Measurements from ENCODE around the gene PRRT2.
A peak's percentile ranks its signal among the peaks of the same experiment; 100 is the strongest.
"Not testable (repeated sequence)": the region's sequence is repeated elsewhere in the genome, so short reads cannot be mapped to it uniquely, and the experiment has no call there.

PRRT2 gene

DNA sequence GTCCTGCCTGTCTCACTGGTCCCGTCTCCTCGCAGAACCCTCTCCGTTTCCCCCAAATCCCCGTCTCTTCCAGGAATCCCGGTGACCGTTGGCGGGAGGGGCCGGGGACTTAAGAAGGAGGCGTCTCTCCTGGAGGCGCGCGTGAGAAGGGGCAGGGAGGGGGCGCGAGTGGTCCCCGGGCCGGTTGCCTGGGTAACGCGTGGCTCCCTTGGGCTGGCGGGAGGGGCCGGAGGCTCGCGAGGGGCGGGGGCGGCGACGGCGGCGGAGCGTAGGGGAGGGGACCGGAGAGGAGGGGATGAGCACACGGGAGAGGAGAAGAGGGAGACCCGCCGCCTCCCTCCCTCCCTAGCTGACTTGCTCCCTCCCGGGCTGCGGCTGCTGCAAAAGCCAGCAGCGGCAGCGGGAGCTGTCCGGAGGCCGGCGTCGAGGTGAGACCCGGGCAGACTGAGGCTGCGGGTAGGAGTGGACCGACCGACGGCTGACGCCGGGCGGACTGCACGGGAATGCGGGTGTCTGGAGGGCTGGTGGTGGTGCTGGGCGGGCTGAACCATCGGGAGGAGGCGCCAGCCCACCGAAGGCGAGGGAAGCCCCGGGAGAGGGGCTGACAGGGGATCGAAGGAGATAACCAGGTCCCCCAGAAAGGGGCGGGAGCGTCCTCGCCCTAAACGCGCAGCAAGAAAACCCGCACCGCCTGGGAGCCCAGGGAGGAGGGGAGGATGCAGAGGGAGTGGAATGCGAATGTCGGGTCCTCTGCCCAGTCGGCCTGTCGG lies at the start of gene PRRT2:
PRRT2 (plus strand) TSS at position 298 of the 770 bp plus-strand sequence. CDS start 862 bp downstream, outside the sequence.
- peaks cover 18% of the 10 kb centered on the region for H3K4me1 ChIP-seq (ENCODE audit: control insufficient read depth, insufficient read depth, low read length)
- DNase-seq (ENCODE audit: low read depth, low spot score), result no peak
- no peaks in the 10 kb centered on the region for H3K27me3 ChIP-seq (ENCODE audit: control insufficient read depth, insufficient read depth, low read length)
- WGBS (ENCODE audit: insufficient coverage, insufficient read length), result no CpG with 5 or more reads among the region's 69 CpGs
- H3K27ac ChIP-seq (ENCODE audit: low read length), result no peak within 1 kb of the TSS
- H3K4me3 ChIP-seq (ENCODE audit: low read length), result peak within 1 kb of the TSS; percentile 66
- no peaks in the 10 kb centered on the region for H3K9me3 ChIP-seq (ENCODE audit: control insufficient read depth, insufficient read depth, low read length)
- peaks cover 16% of the 10 kb centered on the region for H3K36me3 ChIP-seq (ENCODE audit: control insufficient read depth, insufficient read depth, low read length)

DNA sequence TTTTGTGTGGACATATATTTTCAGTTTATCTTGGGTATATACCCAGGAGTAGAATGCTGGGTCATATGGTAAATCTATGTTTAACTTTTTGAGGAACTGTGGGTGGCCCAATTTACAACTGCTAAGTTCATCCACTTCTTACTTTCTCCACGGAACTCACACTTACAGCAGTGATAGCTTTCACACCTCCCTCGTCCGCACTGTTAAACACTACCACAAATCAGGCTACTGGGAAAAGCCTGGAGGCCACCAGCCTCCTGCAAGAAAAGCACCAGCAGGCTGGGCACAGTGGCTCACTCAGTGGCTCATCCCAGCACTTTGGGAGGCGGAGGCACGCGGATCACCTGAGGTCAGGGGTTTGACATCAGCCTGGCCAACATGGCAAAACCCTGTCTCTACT lies 48.7 kb upstream of the PRRT2 start:
- no peak for DNase-seq (ENCODE audit: low read depth, low spot score)
- WGBS (ENCODE audit: insufficient coverage, insufficient read length), result no CpG with 5 or more reads among the region's 6 CpGs

DNA sequence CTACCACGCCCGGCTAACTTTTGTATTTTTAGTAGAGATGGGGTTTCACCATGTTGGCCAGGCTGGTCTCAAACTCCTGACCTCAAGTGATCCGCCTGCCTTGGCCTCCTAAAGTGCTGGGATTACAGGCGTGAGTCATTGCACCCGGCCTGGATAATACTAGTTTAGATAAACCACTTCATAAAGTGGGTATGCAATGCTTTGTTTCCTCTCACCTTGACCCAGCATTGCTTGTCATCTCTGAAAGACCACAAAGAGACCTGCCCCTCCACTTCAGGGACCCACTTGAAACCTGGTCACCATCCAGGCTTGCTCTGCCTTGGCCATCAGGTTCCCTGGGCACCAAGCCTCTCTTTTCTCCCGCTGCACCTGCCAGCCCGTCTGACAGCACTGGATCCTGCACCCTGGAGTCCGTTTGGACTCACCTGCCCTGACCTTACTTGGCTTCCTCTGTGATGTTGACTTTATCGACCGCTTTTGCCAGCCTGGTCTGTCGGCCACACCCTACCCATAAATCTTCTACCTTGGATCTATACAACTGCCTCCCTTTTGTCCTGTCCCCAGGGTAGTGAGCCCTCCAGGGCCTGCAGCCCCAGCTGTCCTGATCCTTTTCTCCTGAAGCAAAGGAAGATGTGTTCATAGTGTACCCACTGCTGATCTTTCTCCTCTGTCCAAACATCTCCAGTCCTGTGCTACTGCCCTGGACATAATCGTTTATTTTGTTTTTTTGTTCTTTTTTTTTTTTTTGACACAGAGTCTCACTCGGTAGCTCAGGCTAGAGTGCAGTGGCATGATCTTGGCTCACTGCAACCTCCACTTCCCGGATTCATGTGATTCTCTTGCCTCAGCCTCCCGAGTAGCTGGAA lies 46.6 kb upstream of the PRRT2 start:
- Histone ChIP-seq H3K27ac (ENCODE audit: low read length) (no peak overlapping the region), H3K9me3 (ENCODE audit: control insufficient read depth, insufficient read depth, low read length) (no peaks in the 10 kb centered on the region), H3K4me3 (ENCODE audit: low read length) (no peak overlapping the region), H3K36me3 (ENCODE audit: control insufficient read depth, insufficient read depth, low read length) (no peaks in the 10 kb centered on the region), H3K4me1 (ENCODE audit: control insufficient read depth, insufficient read depth, low read length) (no peaks in the 10 kb centered on the region; the same call in 1 of the 2 replicates), H3K27me3 (ENCODE audit: control insufficient read depth, insufficient read depth, low read length) (no peaks in the 10 kb centered on the region)
- no peak for DNase-seq (ENCODE audit: low read depth, low spot score)
- WGBS (ENCODE audit: insufficient coverage, insufficient read length), result no CpG with 5 or more reads among the region's 15 CpGs

More for the DNA sequence above, 48.7 kb upstream of the PRRT2 start:
- H3K4me3 ChIP-seq (ENCODE audit: low read length), result no peak overlapping the region
- no peak overlapping the region for H3K27ac ChIP-seq (ENCODE audit: low read length)
- no peaks in the 10 kb centered on the region for H3K9me3 ChIP-seq (ENCODE audit: control insufficient read depth, insufficient read depth, low read length)
- H3K4me1 ChIP-seq (ENCODE audit: control insufficient read depth, insufficient read depth, low read length), result no peaks in the 10 kb centered on the region; the same call in 1 of the 2 replicates
- no peaks in the 10 kb centered on the region for H3K36me3 ChIP-seq (ENCODE audit: control insufficient read depth, insufficient read depth, low read length)
- no peaks in the 10 kb centered on the region for H3K27me3 ChIP-seq (ENCODE audit: control insufficient read depth, insufficient read depth, low read length)

DNA sequence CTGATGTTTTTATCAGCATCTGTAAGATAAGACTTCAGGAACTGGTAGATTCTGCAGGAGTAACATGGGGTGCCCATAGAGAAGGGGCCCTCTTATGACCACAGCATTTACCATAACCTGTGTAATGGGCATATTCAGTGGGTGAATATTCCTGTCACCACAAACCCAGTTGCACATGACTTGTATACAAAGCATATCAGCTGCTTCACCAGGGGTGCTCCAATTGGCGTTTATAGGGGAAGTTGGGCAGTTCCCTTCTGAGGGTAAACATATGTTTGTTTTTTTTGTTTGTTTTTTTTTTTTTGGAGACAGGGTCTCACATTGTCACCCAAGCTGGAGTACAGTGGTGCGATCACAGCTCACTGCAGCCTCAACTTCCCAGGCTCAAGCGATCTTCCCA lies 45.4 kb upstream of the PRRT2 start:
- no CpG with 5 or more reads among the region's 3 CpGs for WGBS (ENCODE audit: insufficient coverage, insufficient read length)
- no peaks in the 10 kb centered on the region for H3K27me3 ChIP-seq (ENCODE audit: control insufficient read depth, insufficient read depth, low read length)

DNA sequence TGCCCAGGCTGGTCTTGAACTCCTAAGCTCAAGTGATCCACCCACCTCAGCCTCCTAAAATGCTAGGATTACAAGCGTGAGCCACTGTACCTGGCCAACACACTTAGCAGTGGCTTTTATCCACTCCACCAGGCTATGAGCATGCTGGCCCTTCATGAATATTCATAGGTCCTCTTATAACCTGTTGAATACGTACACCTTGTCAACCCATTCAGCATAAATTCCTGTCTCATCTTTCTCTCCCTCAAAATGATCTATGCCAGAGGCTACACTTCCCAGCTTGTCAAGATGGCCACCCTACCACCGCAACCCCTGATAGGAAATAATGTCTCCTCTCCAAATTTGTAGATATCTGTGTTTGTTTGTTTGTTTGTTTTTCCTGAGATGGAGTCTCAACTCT lies 44.9 kb upstream of the PRRT2 start:
- no peaks in the 10 kb centered on the region for H3K27me3 ChIP-seq (ENCODE audit: control insufficient read depth, insufficient read depth, low read length)
- H3K36me3 ChIP-seq (ENCODE audit: control insufficient read depth, insufficient read depth, low read length), result no peaks in the 10 kb centered on the region
- H3K27ac ChIP-seq (ENCODE audit: low read length), result no peak overlapping the region
- no peak for DNase-seq (ENCODE audit: low read depth, low spot score)
- no peak overlapping the region for H3K4me3 ChIP-seq (ENCODE audit: low read length)
- WGBS (ENCODE audit: insufficient coverage, insufficient read length), result no CpG with 5 or more reads among the region's 3 CpGs
- H3K4me1 ChIP-seq (ENCODE audit: control insufficient read depth, insufficient read depth, low read length), result no peaks in the 10 kb centered on the region
- H3K9me3 ChIP-seq (ENCODE audit: control insufficient read depth, insufficient read depth, low read length), result no peaks in the 10 kb centered on the region

More for the DNA sequence above, 45.4 kb upstream of the PRRT2 start:
- no peaks in the 10 kb centered on the region for H3K4me1 ChIP-seq (ENCODE audit: control insufficient read depth, insufficient read depth, low read length)
- H3K27ac ChIP-seq (ENCODE audit: low read length), result no peak overlapping the region
- no peak for DNase-seq (ENCODE audit: low read depth, low spot score)
- H3K9me3 ChIP-seq (ENCODE audit: control insufficient read depth, insufficient read depth, low read length), result no peaks in the 10 kb centered on the region
- no peaks in the 10 kb centered on the region for H3K36me3 ChIP-seq (ENCODE audit: control insufficient read depth, insufficient read depth, low read length)
- no peak overlapping the region for H3K4me3 ChIP-seq (ENCODE audit: low read length)

DNA sequence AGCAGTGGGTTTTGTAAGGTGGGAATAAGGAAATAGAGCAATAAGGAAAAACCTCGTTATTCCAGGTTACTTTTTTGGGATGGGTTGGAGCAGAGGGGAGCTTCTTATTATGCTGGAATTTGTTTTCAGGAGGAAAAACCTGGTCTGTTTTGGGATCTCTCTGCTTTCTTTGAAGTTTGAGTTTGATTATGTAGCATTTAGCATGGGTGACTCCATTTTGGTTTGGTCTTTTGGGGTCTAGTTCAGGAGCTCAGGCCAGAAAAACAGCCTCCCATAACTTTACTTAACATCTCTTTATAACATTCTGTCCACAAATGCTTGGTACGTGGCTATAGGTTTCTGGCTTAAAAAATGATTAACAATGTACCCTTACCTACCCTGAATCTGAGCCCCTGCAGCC lies 42.5 kb upstream of the PRRT2 start:
- Histone ChIP-seq H3K27me3 (ENCODE audit: control insufficient read depth, insufficient read depth, low read length) (no peaks in the 10 kb centered on the region), H3K4me3 (ENCODE audit: low read length) (no peak overlapping the region), H3K4me1 (ENCODE audit: control insufficient read depth, insufficient read depth, low read length) (no peaks in the 10 kb centered on the region), H3K9me3 (ENCODE audit: control insufficient read depth, insufficient read depth, low read length) (no peaks in the 10 kb centered on the region), H3K36me3 (ENCODE audit: control insufficient read depth, insufficient read depth, low read length) (no peaks in the 10 kb centered on the region), H3K27ac (ENCODE audit: low read length) (no peak overlapping the region)
- DNase-seq (ENCODE audit: low read depth, low spot score), result no peak
- no CpG with 5 or more reads among the region's 2 CpGs for WGBS (ENCODE audit: insufficient coverage, insufficient read length)

DNA sequence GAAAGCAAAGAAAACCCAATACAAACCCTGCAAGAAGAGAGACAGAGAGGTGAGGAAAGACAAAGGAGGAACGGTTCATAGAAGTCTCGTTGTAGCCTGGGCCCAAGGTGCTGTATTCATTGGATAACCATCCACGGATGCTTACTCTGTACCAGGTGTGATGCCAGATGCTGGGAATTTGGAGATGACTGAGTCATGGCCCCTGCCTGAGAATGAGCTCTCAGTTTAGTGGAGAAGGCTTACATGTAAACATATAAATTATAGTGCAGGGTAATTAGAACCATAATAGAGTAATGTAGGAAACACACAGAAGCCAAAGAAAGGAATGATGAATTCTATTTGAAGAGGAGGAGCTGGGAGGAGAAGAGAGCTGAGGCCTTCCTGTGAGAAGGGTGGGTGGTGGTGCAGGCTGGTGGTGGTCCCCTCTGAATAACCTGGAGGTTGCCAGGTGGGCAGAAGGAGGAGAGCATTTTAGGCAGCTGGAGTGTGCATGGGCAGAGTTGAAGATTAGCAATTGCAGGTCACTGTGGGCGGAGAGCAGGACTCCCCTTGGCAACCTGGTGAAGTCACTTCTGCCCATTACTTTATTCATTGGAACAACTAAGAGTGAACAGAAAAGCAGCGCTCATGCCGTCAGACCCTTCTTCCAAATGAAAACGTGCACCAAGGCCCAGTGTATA lies 41.6 kb upstream of the PRRT2 start:
- Histone ChIP-seq H3K27me3 (ENCODE audit: control insufficient read depth, insufficient read depth, low read length) (no peaks in the 10 kb centered on the region), H3K9me3 (ENCODE audit: control insufficient read depth, insufficient read depth, low read length) (no peaks in the 10 kb centered on the region), H3K36me3 (ENCODE audit: control insufficient read depth, insufficient read depth, low read length) (no peaks in the 10 kb centered on the region), H3K4me1 (ENCODE audit: control insufficient read depth, insufficient read depth, low read length) (no peaks in the 10 kb centered on the region), H3K27ac (ENCODE audit: low read length) (no peak overlapping the region), H3K4me3 (ENCODE audit: low read length) (no peak overlapping the region)
- DNase-seq (ENCODE audit: low read depth, low spot score), result no peak
- no CpG with 5 or more reads among the region's 7 CpGs for WGBS (ENCODE audit: insufficient coverage, insufficient read length)

DNA sequence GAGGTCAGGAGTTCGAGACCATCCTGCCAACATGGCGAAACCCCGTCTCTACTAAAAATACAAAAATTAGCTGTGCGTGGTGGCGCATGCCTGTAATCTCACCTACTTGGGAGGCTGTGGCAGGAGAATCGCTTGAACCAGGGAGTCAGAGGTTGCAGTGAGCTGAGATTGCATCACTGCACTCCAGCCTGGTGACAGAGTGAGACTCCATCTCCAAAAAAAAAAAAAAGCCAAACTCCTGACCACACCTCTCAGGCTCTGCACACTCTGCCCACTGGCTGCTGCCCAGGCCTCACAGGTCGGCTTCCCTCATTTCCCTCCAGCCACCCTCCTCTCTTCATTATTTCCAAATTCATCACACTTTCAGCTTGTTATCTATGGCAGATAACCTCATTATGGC lies 39.7 kb upstream of the PRRT2 start:
- no CpG with 5 or more reads among the region's 7 CpGs for WGBS (ENCODE audit: insufficient coverage, insufficient read length)
- not testable (repeated sequence) for H3K27me3 ChIP-seq (ENCODE audit: control insufficient read depth, insufficient read depth, low read length); H3K4me3 ChIP-seq (ENCODE audit: low read length); DNase-seq (ENCODE audit: low read depth, low spot score); H3K4me1 ChIP-seq (ENCODE audit: control insufficient read depth, insufficient read depth, low read length); H3K36me3 ChIP-seq (ENCODE audit: control insufficient read depth, insufficient read depth, low read length); H3K27ac ChIP-seq (ENCODE audit: low read length); H3K9me3 ChIP-seq (ENCODE audit: control insufficient read depth, insufficient read depth, low read length)

DNA sequence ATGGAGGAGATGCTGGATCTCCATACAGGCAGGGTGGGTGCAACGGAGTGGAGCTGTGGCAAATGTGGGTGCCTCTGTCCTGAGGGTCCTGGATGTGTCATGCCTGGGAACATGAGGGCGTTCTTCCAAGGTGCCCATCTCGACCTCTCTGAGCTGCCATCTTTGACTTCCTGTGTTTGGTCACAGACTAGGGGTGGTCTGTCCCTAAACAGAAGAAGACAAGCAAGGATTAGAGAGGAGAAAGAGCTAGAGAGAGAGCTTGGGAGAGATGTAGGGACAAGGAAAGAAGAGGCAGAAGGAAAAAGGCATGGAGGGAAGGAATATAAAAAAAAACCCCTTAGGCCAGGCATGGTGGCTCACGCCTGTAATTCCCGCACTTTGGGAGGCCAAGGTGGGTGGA lies 37.3 kb upstream of the PRRT2 start:
- Histone ChIP-seq H3K36me3 (ENCODE audit: control insufficient read depth, insufficient read depth, low read length) (no peaks in the 10 kb centered on the region), H3K27ac (ENCODE audit: low read length) (no peak overlapping the region), H3K4me3 (ENCODE audit: low read length) (no peak overlapping the region), H3K4me1 (ENCODE audit: control insufficient read depth, insufficient read depth, low read length) (0 out of 2 replicates have a peak, but pooled peaks cover 1% of the 10 kb centered on the region), H3K9me3 (ENCODE audit: control insufficient read depth, insufficient read depth, low read length) (no peaks in the 10 kb centered on the region), H3K27me3 (ENCODE audit: control insufficient read depth, insufficient read depth, low read length) (no peaks in the 10 kb centered on the region)
- DNase-seq (ENCODE audit: low read depth, low spot score), result no peak
- no CpG with 5 or more reads among the region's 5 CpGs for WGBS (ENCODE audit: insufficient coverage, insufficient read length)

DNA sequence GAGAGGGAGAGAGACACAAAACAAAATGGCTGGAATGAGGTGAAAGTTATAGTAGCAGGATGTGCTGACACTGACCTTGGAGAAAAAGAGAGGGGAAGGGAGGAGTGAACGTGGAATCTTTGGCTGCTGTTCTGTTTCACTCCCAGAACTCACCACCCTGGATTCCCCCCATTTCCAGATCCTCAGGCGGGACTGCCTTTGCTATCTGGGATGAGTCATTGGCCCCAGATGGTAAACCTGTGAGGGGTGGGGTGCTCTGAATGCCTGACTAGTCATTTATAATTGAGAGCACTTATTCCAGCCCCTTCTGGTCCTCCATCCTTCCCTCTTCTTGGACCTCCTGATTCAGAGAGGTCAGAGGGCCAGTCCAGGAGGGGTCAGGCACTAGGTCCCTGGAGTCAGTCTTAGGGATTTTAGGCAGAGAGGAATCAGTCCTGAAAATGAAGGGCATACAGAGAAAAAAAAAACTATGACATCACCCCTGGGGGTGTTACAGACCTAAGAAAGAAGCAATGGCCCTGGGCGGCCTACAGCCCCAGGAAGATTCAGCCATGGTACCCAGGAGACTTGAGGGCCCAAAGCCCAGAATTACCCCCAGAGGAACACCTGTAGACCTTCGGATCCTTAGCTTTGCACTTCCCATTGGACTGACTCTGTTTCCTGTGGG lies 36.1 kb upstream of the PRRT2 start:
- DNase-seq (ENCODE audit: low read depth, low spot score), result no peak
- H3K27ac ChIP-seq (ENCODE audit: low read length), result no peak overlapping the region
- no peaks in the 10 kb centered on the region for H3K27me3 ChIP-seq (ENCODE audit: control insufficient read depth, insufficient read depth, low read length)
- 0 out of 2 replicates have a peak, but pooled peaks cover 1% of the 10 kb centered on the region for H3K4me1 ChIP-seq (ENCODE audit: control insufficient read depth, insufficient read depth, low read length)
- H3K9me3 ChIP-seq (ENCODE audit: control insufficient read depth, insufficient read depth, low read length), result no peaks in the 10 kb centered on the region
- H3K36me3 ChIP-seq (ENCODE audit: control insufficient read depth, insufficient read depth, low read length), result no peaks in the 10 kb centered on the region
- H3K4me3 ChIP-seq (ENCODE audit: low read length), result no peak overlapping the region
- no CpG with 5 or more reads among the region's 4 CpGs for WGBS (ENCODE audit: insufficient coverage, insufficient read length)

All from iPS DF 6.9 (cell line).